Neural cell (in vitro differentiated cells): Measurements from ENCODE around the gene GLMN. TPM values are rescaled to one million over a fixed set of nuclear protein-coding genes. Genes with fewer than 3 reads are reported as not detected.

Source experiments
- H2AFZ ChIP-seq: fragments of 200-600, 300-800 bp; sonication (generic), shearing (Covaris generic); 2 replicates; pipeline ENCODE4 v1.6.0; 2014; ENCODE audit warnings: low read depth, mild to moderate bottlenecking, antibody characterized with exemption, low read length, moderate library complexity
- H3F3A ChIP-seq: fragments of 200-600 bp; shearing (Covaris generic); 2 replicates; pipeline ENCODE4 v1.6.1; 2016; ENCODE audit warnings: mild to moderate bottlenecking, moderate library complexity, mixed read lengths, antibody characterized with exemption, low read length; ENCODE audit not compliant: insufficient read depth, poor library complexity, severe bottlenecking
- H3K27ac ChIP-seq: fragments of 200-600, 300-800 bp; sonication (generic), shearing (Covaris generic); 2 replicates; pipeline ENCODE4 v1.5.1; 2014; ENCODE audit warnings: mild to moderate bottlenecking, low read length, moderate library complexity
- H3K27me3 ChIP-seq: fragments of 300-800, 200-600 bp; sonication (generic), shearing (Covaris generic); 2 replicates; pipeline ENCODE4 v1.6.0; 2014; ENCODE audit warnings: mild to moderate bottlenecking, low read depth, low read length, moderate library complexity; ENCODE audit not compliant: insufficient read depth
- H3K36me3 ChIP-seq: fragments of 300-800, 200-600 bp; sonication (generic), shearing (Covaris generic); 2 replicates; pipeline ENCODE4 v1.5.1; 2014; ENCODE audit warnings: mild to moderate bottlenecking, antibody characterized with exemption, low read length, moderate library complexity; ENCODE audit not compliant: insufficient read depth
- H3K4me2 ChIP-seq: fragments of 300-800, 200-600 bp; sonication (generic), shearing (Covaris generic); 2 replicates; pipeline ENCODE4 v1.6.0; 2014; ENCODE audit warnings: mild to moderate bottlenecking, low read length
- H3K4me3 ChIP-seq: fragments of 300-800, 200-600 bp; sonication (generic), shearing (Covaris generic); 2 replicates; pipeline ENCODE4 v1.5.1; 2014; ENCODE audit warnings: mild to moderate bottlenecking, low read length, moderate library complexity
- H3K79me2 ChIP-seq: fragments of 200-600 bp; shearing (Covaris generic); replicated peaks from 2 replicates; pipeline ENCODE4 v1.6.0; 2014; ENCODE audit warnings: mild to moderate bottlenecking, low read length, moderate library complexity; ENCODE audit not compliant: insufficient read depth
- H3K9ac ChIP-seq: fragments of 300-800, 200-600 bp; sonication (generic), shearing (Covaris generic); 2 replicates; pipeline ENCODE4 v1.6.1; 2016; ENCODE audit warnings: mild to moderate bottlenecking, low read length, mixed read lengths
- H3K9me2 ChIP-seq: fragments of 200-600 bp; shearing (Covaris generic); 2 replicates; pipeline ENCODE4 v1.6.1; 2016; ENCODE audit warnings: mild to moderate bottlenecking, low read length, mixed read lengths; ENCODE audit not compliant: insufficient read depth
- H3K9me3 ChIP-seq: fragments of 200-600, 300-800 bp; sonication (generic), shearing (Covaris generic); 2 replicates; pipeline ENCODE4 v1.6.1; 2016; ENCODE audit warnings: mild to moderate bottlenecking, mixed run types, low read length, moderate library complexity, mixed read lengths
- H4K20me1 ChIP-seq: fragments of 200-600 bp; shearing (Covaris generic); 2 replicates; pipeline ENCODE4 v1.6.1; 2016; ENCODE audit warnings: mild to moderate bottlenecking, mixed run types; ENCODE audit not compliant: insufficient read depth
- EP300 ChIP-seq: fragments of 450-650 bp; conservative IDR thresholded peaks from 2 replicates; pipeline ENCODE4 v1.6.1; 2014; ENCODE audit warnings: antibody characterized with exemption, mild to moderate bottlenecking, moderate library complexity; ENCODE audit not compliant: poor library complexity, severe bottlenecking
- EZH2 ChIP-seq: fragments of 200-600, 300-800 bp; shearing (Covaris generic), sonication (generic); IDR thresholded peaks from 2 replicates; pipeline ENCODE4 v1.6.1; 2014; ENCODE audit warnings: antibody characterized with exemption, low read length, borderline replicate concordance, mild to moderate bottlenecking; ENCODE audit not compliant: insufficient read depth, poor library complexity, severe bottlenecking
- MXI1 ChIP-seq: fragments of 450-650 bp; conservative IDR thresholded peaks from 2 replicates; pipeline ENCODE4 v1.6.1; 2014; ENCODE audit warnings: antibody characterized with exemption, mild to moderate bottlenecking; ENCODE audit not compliant: poor library complexity, severe bottlenecking
- POLR2AphosphoS5 ChIP-seq: IDR thresholded peaks from 2 replicates; pipeline ENCODE4 v1.6.1; 2012
- RAD21 ChIP-seq: fragments of 450-650 bp; conservative IDR thresholded peaks from 2 replicates; pipeline ENCODE4 v1.6.1; 2014; ENCODE audit warnings: antibody characterized with exemption, mild to moderate bottlenecking, moderate library complexity
- SMC3 ChIP-seq: fragments of 450-650 bp; conservative IDR thresholded peaks from 2 replicates; pipeline ENCODE4 v1.6.1; 2014; ENCODE audit warnings: antibody characterized with exemption, mild to moderate bottlenecking, moderate library complexity; ENCODE audit not compliant: poor library complexity
- TAF1 ChIP-seq: IDR thresholded peaks from 2 replicates; pipeline ENCODE4 v1.6.1; 2012; ENCODE audit warnings: low read depth
- polyA plus RNA-seq: library from polyadenylated mRNA; depleted of rRNA; stranded (reverse); fragments of >200 nt; gene quantifications from 2 replicates; pipeline ENCODE4 v1.2.3, GENCODE V29; 2014
- TF ChIP-seq, protein P1 (sequence below): IDR thresholded peaks from 2 replicates; pipeline ENCODE4 v1.6.1; 2012; ENCODE audit warnings: borderline replicate concordance
- TF ChIP-seq, protein P2 (sequence below): fragments of 450-650 bp; IDR thresholded peaks from 2 replicates; pipeline ENCODE4 v1.5.1; 2014; ENCODE audit warnings: antibody characterized with exemption, mild to moderate bottlenecking, moderate library complexity; ENCODE audit not compliant: poor library complexity, severe bottlenecking

The GLMN gene
- polyA plus RNA-seq, 1 donor from 2014 or later = 40.2 TPM

DNA sequence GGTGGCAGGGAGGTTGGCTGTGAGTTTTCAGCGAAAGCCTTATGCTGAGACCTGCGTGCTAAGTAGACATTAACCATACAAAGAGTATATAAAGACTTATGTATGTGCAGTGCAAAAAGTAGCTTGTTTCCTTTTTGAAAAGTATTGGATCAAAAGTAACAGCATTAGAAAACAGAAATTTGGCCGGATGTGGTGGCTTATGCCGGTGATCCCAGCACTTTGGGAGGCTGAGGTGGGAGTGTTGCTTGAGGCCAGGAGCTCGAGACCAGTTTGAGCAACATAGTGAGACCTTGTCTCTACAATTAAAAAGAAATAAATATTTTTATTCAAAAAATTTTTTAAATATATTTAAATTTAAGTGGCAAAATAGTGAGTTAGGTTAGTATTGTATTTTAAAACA lies 2.2 kb upstream of the GLMN start:
- Histone ChIP-seq H4K20me1 (no peaks in the 10 kb centered on the region), H3K4me3 (no peak overlapping the region), H3K27me3 (no peaks in the 10 kb centered on the region), H3K27ac (no peak overlapping the region), H2AFZ (no peak overlapping the region), H3K9me3 (no peaks in the 10 kb centered on the region), H3F3A (peaks cover 4% of the 10 kb centered on the region), H3K36me3 (no peaks in the 10 kb centered on the region), H3K79me2 (peaks cover 17% of the 10 kb centered on the region), H3K9ac (no peak overlapping the region), H3K4me2 (no peak overlapping the region), H3K9me2 (no peaks in the 10 kb centered on the region)
- TF ChIP-seq SMC3 = no peak
- no peak for TF ChIP-seq RAD21

DNA sequence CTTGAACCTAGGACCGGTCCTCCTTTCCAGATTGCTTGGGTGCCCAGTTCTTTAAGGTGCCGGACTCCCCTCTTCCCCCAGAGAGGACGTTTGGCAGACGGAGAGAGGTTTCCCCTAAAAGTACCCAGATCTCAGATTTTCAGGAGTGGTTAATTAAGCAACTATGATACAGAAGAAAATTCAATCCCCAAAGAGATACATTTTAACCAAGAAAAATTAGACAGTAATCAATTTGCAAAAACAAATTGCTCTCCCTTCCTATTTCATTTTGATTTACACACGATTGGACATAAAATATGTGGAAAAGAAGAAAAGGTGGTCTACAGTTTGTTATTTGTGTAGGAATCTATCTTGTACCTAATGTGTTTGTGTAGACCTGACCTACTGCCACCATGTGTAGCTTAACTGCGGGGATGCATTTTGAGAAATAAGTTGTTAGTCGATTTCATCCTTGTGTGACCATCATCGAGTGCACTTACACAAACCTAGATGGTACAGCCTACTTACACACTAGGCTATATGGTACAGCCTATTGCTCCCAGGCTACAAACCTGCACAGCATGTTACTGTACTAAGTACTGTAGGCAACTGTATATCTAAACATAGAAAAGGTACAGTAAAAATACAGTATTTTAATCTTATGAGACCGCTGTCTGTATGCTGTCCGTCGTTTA lies 827 bp upstream of the GLMN start:
- H3K4me3 ChIP-seq = peak overlapping the region; percentile 90
- H3F3A ChIP-seq = peaks cover 4% of the 10 kb centered on the region
- H4K20me1 ChIP-seq = no peaks in the 10 kb centered on the region
- no peaks in the 10 kb centered on the region for H3K27me3 ChIP-seq
- no peaks in the 10 kb centered on the region for H3K9me3 ChIP-seq
- H3K9ac ChIP-seq = peak overlapping the region; percentile 89
- H3K4me2 ChIP-seq = peak overlapping the region; percentile 50
- peak overlapping the region; percentile 85 for H3K27ac ChIP-seq
- H2AFZ ChIP-seq = peak overlapping the region; percentile 75
- TF ChIP-seq EZH2 = no peak
- TF ChIP-seq POLR2AphosphoS5 = no peak
- TF ChIP-seq TAF1 = no peak
- no peak for TF ChIP-seq MXI1
- no peak for TF ChIP-seq RAD21
- TF ChIP-seq, protein P1, sequence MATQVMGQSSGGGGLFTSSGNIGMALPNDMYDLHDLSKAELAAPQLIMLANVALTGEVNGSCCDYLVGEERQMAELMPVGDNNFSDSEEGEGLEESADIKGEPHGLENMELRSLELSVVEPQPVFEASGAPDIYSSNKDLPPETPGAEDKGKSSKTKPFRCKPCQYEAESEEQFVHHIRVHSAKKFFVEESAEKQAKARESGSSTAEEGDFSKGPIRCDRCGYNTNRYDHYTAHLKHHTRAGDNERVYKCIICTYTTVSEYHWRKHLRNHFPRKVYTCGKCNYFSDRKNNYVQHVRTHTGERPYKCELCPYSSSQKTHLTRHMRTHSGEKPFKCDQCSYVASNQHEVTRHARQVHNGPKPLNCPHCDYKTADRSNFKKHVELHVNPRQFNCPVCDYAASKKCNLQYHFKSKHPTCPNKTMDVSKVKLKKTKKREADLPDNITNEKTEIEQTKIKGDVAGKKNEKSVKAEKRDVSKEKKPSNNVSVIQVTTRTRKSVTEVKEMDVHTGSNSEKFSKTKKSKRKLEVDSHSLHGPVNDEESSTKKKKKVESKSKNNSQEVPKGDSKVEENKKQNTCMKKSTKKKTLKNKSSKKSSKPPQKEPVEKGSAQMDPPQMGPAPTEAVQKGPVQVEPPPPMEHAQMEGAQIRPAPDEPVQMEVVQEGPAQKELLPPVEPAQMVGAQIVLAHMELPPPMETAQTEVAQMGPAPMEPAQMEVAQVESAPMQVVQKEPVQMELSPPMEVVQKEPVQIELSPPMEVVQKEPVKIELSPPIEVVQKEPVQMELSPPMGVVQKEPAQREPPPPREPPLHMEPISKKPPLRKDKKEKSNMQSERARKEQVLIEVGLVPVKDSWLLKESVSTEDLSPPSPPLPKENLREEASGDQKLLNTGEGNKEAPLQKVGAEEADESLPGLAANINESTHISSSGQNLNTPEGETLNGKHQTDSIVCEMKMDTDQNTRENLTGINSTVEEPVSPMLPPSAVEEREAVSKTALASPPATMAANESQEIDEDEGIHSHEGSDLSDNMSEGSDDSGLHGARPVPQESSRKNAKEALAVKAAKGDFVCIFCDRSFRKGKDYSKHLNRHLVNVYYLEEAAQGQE = no peak
- TF ChIP-seq, protein P2, sequence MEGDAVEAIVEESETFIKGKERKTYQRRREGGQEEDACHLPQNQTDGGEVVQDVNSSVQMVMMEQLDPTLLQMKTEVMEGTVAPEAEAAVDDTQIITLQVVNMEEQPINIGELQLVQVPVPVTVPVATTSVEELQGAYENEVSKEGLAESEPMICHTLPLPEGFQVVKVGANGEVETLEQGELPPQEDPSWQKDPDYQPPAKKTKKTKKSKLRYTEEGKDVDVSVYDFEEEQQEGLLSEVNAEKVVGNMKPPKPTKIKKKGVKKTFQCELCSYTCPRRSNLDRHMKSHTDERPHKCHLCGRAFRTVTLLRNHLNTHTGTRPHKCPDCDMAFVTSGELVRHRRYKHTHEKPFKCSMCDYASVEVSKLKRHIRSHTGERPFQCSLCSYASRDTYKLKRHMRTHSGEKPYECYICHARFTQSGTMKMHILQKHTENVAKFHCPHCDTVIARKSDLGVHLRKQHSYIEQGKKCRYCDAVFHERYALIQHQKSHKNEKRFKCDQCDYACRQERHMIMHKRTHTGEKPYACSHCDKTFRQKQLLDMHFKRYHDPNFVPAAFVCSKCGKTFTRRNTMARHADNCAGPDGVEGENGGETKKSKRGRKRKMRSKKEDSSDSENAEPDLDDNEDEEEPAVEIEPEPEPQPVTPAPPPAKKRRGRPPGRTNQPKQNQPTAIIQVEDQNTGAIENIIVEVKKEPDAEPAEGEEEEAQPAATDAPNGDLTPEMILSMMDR = no peak
- TF ChIP-seq EP300 = no peak
- peaks cover 17% of the 10 kb centered on the region for H3K79me2 ChIP-seq
- H3K36me3 ChIP-seq = no peaks in the 10 kb centered on the region
- H3K9me2 ChIP-seq = no peaks in the 10 kb centered on the region

DNA sequence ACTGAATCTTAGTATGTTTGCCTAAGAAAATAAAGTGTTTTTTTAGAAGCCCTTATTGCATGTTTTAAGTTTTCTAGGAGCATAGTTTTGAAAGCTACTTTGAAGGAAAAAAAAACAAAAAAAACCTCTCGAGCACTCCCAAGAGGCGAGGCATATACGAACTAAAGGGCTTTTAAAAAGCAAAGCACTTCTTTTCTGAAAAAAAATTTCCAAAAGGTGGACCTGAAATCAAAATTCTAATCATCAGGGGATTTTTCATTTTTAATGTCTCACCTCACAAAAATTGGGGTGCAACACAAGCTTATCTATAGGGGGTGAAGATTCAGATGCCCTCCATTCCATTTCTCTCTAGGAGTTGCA lies 594 bp downstream of the GLMN start:
- peak overlapping the region; percentile 85 for H3K27ac ChIP-seq
- peak overlapping the region; percentile 80 for H2AFZ ChIP-seq
- no peaks in the 10 kb centered on the region for H3K27me3 ChIP-seq
- no peaks in the 10 kb centered on the region for H3K9me2 ChIP-seq
- peaks cover 4% of the 10 kb centered on the region for H3F3A ChIP-seq
- peak overlapping the region; percentile 90 for H3K4me3 ChIP-seq
- no peaks in the 10 kb centered on the region for H4K20me1 ChIP-seq
- H3K36me3 ChIP-seq = no peaks in the 10 kb centered on the region
- H3K79me2 ChIP-seq = peaks cover 17% of the 10 kb centered on the region
- TF ChIP-seq RAD21 = no peak
- TF ChIP-seq, protein P2 = peak; percentile 61
- H3K4me2 ChIP-seq = peak overlapping the region; percentile 38
- no peaks in the 10 kb centered on the region for H3K9me3 ChIP-seq
- peak overlapping the region; percentile 89 for H3K9ac ChIP-seq
